Measurements from ENCODE around the gene PTPRN2.
"Not testable (repeated sequence)": the region's sequence is repeated elsewhere in the genome, so short reads cannot be mapped to it uniquely, and the experiment has no call there.

Gene PTPRN2

DNA sequence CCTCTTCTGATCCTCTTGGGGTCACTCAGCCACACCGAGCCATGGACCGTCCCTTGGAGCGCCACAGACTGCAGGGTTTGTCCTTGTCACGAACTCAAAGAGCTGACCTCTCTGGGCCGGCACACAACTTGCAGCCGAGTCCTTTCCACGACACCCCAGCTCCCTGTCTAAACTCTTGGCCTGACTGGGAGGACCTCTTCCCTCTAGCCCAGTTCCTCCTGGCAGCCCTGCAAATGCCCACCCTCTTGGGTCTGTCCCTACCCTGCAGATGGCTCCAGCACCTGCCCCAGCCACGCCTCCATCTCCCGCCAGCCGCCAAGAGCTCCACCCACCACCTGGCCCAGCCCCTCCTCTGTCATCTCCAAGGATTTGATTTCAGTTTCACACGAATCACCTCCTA, 911.6 kb downstream of the PTPRN2 start:
- DNase-seq (ENCODE audit: low read depth): no peak

DNA sequence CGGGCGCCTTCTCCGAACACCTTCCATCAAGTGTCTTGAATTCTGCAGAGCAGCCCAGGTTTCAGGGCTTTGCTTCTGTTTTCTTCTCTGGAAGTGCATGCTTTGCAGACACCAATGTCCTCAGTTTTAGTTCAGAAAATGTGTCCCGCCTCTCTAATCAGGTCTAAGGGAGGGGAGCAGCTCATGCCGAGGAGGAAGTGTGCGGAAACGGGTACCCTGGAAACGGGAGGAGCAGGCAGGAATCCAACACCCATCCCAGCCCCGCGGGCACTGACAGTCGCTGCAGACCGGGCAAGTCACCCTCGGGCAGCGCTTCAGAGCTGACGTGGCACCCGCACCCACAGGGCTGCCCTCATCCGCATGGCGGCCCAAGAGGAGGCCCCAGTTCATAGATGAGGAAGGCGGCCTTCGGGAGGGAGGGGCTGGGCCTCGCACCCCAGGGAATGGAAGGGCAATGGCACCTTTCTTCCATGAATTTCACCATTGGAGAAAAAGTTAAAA, 912.1 kb downstream of the PTPRN2 start:
- no peak for DNase-seq (ENCODE audit: low read depth)

DNA sequence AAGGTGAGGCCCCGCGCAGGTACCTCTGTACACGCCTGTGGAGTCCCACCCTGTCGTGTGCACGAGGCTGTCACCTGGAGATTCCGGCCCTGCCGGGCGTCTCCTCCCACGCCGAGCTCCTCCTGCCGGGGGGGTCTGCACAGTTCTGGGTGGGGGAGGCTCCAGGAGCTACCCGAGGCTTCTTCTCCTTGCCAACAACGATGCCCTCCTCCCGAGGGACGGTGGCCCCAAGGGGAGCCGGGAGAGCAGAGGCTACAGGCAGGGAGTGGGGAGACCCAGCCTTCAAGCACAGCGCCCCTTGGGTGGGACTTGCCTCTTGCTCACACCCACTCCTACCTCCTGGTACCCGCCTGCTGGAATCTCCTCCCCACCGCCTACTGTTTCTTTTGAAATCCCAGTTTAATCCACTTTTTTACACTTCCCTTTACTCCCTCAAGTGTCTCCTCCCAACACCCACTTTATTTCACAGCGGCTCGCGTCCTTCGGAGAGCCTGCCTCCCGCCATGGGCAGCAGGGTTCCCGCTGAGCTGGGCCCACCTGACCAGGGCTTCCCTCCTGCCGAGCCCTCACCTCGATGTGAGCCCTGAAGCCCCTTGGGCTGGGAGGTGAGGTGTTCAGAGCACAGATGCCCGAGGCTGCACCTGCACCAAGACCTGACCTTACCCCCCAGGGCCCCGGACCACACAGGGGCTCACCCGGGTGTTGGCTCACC, 912.8 kb downstream of the PTPRN2 start:
- no peak for DNase-seq (ENCODE audit: low read depth)

DNA sequence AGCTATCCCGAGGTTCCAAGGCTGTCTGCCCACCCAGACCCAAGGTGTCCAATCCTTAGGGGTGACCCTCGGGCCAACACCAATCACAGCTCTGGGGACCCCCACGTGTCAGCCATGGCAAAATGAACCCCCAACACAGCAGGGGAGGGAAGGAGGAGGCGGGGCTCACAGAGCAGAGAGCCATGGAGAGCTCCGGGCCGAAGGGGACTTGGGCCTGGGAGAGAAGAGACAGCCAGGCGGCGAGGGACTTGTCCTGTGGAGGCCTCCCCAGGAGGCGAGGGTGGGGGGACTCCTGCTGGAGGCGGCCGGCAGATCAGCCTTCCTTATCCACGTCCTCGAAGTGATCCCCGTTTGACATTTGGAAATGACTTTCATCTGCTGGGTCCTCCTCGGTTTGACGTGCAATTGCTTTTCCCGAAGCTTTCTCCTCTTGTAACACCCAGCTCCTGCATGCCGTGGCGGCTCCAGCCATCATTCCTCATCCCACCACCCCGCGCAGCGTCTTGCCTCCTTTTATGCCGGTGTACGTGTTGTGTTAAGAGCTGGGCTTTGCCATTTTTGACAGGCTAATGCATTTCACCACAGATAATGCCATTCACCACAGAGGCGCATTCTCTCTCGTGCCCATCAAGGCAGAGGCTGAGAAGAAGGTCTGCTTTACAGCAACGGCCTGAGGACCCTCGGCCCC, 913.5 kb downstream of the PTPRN2 start:
- DNase-seq (ENCODE audit: low read depth): no peak

DNA sequence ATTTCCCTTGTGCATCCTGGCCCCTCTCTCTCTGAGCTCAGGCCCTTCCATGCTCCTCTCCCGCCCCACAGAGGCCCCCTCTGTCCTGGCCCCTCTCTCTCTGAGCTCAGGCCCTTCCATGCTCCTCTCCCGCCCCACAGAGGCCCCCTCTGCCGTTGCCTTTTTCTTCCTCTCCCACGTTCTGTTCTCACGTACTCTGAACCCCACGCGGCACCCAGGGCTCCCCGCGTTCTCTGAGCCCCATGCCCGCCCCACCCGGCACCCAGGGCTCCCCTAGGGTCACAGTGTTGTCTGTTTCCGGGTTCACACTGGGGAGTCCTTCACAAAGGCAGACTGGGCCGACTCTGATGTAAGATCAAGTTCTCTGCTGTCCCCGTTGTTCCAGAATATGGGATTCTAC, 914.0 kb downstream of the PTPRN2 start:
- no peak for DNase-seq (ENCODE audit: low read depth)

DNA sequence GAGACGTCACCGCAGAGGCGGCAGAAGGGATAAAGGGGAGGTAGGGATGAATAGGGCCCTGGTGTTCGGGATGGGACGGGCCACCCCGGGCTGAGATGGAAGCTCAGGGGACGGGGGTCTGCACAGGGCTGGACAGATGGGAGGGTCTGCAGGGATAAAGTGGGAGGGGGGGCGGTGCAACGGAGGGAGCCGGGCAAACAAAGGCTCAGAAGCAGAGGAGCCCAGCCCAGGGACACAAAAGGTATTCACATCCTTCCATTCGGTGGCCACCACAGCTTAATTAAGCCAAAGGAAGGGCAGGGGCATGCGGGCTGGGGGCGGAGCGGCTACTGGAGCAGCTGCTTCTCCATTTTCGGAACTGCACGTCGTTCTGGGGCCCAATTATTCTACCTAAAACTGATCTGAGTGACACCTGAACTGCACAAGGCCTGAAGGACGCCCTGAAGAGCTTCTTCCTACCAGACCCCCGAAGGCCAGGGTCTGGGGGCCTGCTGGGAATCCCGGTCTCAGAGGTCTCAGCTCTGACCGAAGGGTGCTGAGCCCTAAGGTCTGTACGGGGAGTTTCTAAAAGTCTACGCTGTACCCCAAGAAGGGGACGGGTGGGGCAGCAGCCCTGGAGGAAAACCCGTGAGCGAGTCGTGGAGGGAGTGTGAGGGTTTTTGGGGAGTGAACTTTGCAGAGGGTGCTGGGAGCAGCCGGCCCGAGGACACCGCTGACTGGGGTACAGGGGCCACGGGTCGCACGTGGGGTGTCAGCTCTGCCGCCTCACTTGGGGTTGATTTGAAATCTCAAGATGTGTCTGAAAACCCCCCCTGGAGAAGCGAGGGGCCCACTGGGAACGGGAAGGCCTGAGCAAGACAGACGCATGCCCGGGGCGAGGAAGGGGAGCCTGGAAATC, 916.0 kb downstream of the PTPRN2 start:
- DNase-seq (ENCODE audit: low read depth): no peak

DNA sequence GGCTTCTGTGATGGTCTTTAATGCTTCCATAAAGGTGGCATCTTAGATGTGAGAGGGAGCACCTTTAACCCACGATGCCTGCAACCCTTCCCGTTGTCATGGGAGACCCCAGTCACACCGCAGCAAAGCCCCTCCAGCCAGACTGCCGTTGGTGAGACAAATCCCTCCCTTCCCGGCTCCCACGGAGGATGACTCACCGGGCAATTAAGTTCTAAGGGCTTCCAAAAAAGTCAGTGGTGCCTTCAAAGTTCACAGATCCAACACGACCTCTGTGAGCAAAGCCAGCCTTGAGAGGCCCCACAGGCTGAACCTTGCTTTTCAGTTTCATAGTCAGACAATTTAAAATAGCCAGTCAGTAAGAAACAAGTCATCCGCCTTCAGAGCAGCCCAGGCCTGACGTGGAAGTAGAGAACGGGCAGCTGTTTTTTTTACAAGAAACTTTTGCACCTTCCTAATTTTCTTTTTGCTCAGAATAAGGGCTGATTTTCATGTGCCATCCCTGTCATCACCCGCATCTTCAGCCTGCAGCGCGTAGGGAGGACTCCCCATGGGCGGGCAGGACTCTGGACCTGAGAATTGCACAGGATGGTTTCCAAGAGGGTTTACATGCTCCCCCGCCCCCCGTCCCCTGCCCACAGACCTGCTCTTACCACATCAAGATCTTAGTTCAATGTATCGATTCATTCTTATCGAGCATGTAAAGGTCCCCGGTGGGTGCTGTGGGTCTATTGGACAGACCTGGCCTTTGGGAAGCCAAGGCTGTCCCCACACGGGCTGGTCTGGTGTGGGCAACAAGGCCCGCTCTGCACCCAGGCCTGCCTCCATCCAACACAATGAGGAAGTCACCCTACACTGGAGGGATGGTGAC, 916.9 kb downstream of the PTPRN2 start:
- DNase-seq (ENCODE audit: low read depth): no peak

DNA sequence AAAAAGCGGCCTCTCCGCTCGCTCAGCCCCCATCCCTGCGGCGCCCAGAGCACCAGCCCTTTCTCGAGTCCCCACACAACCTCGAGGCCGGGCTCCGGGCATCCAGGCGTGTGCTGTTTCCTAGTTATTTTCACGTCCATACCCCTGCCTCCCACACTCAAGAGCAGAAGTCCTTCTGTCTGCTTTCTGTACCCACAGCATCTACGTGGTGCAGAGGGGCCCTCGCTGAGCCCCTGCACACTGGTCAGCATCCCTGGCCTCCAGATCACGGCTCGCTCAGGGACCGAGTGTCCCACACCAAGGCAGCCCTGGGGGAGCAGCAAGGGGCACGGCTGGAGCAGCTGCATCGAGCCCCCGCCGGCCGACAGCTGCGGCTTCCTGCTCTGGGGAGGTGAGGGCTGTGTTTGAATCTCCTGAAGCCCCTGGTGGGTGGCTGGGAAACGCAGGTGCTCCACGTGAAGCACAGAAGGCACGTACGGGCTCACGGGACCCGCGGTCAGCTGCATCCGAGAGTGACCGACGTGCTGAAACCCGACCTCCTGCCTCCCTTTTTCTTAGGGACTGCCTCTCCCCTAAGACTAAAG, 917.8 kb downstream of the PTPRN2 start:
- no peak for DNase-seq (ENCODE audit: low read depth)

DNA sequence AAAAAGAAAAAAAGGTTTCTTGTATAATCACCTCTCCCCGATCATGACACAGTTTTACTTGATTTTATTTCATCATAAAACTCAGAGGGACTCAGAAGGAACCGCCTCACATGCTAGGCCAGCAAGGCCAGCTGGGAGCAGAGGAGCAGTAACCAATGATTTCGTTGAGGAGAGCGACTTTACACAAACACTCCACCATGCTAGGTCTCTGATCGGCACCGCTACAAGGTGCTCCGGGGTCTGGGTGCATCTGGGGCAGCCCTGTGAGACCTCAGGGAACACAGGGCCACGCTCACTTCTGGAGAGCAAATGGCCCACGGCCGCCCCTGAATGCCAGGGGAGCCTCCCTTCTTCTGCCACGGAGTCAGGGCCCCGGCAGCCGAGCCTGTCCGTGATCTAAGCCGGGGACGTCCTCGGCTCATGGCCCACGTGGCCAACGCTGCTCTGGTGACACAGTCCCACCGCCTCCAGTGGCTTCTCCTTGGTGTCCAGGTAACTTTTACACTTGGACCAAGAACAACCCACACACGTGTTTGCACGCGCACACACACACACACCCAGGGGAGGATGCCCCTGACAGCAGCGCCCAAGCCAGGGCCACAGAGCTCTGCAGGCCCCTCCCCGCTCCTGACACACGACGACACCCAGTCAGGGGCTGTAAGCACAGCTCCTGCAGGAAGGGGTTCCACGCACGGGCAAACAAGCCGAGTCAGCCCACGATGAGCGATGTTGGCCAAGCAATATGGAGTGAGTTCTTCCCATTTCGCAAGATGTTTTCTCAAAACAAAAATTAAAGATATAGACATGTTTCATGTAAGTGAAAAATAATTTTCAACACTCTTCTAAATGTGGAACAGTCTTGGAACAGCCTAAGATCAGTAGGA, 918.5 kb downstream of the PTPRN2 start:
- DNase-seq (ENCODE audit: low read depth): no peak

DNA sequence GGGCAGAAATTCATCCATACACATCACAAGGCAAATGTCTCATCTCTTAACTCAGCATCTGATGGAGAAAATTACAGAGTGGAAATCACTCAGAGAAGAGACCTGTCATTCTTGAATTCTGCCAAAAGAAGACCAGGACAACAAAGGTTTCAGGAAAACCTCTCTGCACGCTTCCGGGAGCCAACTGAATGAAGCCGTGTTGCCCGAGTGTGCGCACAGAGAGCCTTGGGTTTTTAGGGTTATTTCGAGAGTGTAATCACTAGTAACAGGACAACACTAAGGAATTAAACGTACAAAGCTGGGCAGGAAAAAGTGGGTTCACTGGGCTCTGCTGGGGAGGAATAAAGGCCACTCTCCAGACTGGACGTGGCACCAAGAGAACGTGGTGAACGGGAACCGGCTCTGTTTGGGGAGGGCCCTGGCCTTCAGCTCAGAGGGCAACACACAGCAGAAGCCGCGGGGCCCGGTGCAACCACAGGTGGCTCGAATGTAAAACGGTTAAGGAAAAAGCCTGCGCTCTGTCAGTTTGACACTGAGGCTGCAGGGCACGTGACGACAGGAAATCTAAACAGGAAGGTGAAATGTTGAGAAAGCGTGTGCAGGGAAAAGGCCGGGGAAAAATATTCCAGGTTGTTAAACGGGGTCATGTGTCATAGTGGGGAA, 919.3 kb downstream of the PTPRN2 start:
- DNase-seq (ENCODE audit: low read depth): no peak

DNA sequence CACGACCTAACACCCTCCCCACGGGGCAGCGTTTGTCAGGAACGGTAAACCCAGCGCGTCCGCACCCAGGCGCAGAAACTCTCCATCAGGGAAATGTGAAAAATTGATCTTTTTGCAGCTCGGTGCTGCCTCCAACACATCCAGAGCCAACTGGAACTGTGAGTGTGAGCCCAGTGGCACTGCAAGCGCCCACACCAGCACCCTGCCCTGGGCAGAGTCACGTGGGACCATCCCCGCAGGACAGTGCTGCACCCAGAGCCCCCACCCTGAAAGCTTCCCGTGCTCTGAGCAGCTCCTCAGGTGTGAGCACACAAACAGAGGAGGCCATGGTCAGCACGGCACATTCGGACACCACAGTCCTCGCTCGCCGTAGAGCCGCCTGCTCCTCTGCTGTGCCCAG, 919.9 kb downstream of the PTPRN2 start:
- DNase-seq (ENCODE audit: low read depth): no peak

DNA sequence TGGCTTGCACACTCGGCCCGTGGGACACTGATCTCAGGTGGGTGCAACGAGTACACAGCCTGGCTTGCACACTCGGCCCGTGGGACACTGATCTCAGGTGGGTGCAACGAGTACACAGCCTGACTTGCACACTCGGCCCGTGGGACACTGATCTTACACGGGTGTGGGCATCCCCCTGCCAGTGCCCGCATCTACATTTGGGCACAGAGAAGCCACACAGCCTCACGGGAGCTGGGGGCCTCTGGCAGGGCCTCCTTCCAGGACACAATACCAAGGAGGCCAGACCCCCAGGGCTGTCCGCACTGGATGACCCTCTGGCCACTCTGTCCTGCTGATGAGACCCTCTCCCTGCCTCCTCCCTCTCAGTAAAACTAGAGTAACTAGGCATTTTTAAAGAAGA, 920.4 kb downstream of the PTPRN2 start:
- no peak for DNase-seq (ENCODE audit: low read depth)

DNA sequence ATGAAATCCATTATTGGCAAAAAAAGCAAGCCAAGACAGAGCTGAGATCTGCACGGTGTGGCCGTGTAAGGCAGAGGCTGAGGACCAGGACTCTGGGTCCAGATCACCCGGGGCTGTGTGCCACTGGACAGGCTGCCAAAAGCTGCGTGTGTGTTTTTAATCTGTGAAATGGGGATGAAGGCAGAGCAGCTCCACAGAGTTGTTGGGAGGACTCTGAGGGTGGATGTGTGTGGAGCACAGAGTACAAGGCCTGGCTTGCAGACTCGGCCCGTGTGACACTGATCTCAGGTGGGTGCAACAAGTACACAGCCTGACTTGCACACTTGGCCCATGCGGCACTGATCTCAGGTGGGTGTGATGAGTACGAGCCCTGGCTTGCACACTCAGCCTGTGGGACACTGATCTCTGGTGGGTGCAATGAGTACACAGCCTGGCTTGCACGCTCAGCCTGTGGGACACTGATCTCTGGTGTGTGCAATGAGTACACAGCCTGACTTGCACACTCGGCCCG, 921.0 kb downstream of the PTPRN2 start:
- DNase-seq (ENCODE audit: low read depth): no peak

DNA sequence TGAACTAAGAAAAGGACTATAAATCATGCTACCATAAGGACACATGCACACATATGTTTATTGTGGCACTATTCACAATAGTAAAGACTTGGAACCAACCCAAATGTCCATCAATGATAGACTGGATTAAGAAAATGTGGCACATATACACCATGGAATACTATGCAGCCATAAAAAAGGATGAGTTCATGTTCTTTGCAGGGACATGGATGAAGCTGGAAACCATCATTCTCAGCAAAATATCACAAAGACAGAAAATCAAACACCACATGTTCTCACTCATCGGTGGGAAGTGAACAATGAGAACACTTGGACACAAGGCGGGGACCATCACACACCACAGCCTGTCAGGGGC, 922.0 kb downstream of the PTPRN2 start:
- DNase-seq (ENCODE audit: low read depth): not testable (repeated sequence)

DNA sequence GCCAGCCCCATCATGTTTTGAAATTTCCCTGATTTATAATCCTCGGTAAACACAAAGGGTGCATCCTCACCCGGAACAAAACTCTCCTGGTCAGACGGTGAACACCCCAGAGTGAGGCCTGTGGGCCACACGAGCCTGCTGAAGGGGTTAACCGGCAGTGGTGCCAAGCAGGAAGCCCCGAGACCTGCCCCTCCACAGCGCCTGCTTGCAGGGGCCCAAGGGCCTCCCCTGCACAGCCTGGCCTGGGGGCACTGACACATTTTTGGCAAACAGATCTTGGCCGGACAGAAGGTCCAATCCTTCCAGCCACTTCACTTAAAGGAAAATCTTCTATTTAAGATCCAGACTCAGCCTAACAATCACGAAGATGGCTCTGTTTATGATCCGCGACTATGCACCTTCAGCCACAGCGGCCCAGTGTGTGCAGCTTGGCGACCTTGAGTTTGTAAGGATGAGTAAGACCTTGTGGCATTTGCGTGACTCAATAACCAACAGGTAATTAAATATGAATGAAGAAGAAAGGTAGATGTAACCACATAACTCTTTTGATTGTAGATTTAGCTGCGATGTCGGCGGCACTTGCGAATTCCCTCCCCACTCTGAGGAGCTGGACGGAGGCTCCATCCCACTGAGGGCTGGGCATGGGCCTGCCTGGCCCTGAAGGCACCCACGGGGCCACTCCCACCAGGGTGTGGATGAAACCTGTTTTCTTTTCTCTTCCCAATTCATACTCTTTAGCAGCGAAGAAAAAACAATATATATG, 922.6 kb downstream of the PTPRN2 start:
- DNase-seq (ENCODE audit: low read depth): no peak

DNA sequence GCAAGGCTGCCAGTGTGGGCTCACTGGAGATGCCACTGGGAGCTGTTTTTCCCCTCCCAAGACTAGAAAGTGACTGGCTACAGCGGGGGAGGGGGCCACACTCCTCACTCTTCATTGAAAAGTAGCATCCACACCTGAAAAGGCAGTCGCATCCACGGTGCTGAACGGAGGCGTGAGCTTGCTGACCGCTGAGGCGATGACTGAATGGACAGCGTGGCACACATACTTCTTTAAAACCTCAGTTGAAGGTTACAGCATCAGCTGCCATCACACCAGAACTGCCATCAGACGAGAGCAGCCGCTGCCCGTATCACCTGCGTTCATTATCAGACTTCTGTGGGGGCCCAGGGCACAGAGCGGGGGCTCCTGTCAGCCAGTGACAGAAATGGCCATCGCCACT, 923.6 kb downstream of the PTPRN2 start:
- DNase-seq (ENCODE audit: low read depth): no peak

DNA sequence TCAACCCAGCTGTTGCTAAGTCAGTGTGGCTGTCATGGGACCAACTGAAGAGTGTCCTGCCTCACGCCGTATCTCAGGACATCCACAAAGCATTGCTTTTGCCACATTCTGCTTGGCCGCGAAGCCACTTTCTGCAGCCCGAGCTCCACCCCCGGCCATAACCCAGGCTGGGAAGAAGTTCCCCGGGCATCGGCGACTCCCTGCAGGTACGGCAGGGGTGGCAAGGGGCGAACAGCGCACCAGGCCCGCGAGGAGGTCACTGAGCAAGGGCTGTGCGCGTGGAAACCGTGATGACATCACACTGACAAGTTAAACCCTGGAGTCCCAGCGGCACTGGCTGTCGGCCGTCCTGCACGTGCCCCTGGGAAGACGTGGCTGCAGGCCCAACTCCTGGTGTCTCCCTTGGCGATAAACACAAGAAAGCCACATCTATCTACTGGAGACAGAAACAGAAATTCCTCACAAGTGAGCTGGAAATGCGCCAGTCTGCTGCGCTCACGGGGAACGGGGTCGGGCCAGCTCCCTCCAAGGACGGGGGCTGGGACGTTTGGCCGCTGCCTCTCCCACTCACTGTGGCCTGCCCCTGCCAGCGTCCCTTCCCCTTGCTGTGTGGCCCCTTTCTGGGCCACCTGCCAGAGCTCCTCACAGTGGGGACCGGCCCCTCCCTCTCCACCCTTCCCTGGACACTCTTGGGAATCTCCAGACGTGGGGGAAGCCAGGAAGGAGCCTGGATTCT, 924.5 kb downstream of the PTPRN2 start:
- no peak for DNase-seq (ENCODE audit: low read depth)

DNA sequence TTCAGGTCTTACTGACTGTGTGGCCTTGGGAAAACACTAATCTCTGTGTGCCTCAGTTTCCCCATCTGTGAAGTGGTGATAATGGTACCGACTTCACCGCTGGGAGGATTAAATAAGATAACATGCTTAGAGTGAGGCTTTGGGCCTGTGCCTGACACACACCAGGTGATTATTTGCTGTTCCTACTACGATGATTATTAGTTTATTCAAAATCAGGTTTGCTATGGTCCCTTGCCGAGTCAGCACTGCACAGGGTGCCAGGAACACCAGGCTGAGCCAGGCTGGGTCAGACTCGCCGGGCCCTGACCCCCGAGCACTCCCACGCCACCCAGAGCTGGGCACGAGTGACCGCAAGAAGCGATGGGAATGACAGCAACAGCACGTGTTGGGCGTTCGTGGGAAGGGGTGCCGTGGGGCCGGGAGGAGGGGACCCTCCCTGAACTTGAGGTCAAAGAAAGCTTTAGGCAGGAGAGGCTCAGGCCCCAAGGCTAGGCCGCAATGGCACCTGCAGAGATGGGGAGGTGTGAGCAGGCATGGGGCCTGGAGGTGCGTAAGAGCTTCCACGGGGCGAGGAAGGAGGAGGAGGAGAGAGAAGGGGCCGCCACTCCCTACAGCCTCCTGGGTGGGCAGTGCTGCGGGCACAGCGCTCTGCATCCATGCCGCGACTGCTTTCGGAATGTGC, 925.4 kb downstream of the PTPRN2 start:
- no peak for DNase-seq (ENCODE audit: low read depth)
